Motor neuron (in vitro differentiated cells): ENCODE results near the gene ZFP57. TPM values are rescaled to one million over a fixed set of nuclear protein-coding genes. Genes with fewer than 3 reads are reported as not detected.

Experiments used
- ATAC-seq, 8 experiments: fragments of 200-7000 bp; cut with Tn5 transposase; replicated peaks in 6 of 8; 2 replicates each; pipeline ENCODE4 v1.8.0; 2021; ENCODE audit warnings: mild to moderate bottlenecking in 8 of 8, moderate library complexity in 8 of 8
- H3K27ac ChIP-seq, 2 donors: fragments of 250-450 bp; sonication (Bioruptor Pico); 2 replicates each; pipeline ENCODE4 v1.9.0; 2021; ENCODE audit warnings: antibody characterized with exemption in 2 of 2, mild to moderate bottlenecking in 2 of 2, moderate library complexity in 1 of 2
- H3K4me1 ChIP-seq, 2 donors: fragments of 250-450 bp; sonication (Bioruptor Pico); replicated peaks in 1 of 2; 2 replicates each; pipeline ENCODE4 v1.6.1; 2021; ENCODE audit warnings: antibody characterized with exemption in 2 of 2, mild to moderate bottlenecking in 2 of 2, moderate library complexity in 1 of 2
- H3K4me3 ChIP-seq, 5 donors: fragments of 250-450 bp; sonication (Bioruptor Pico); 2 replicates each; pipeline ENCODE4 v1.9.0; 2021; ENCODE audit warnings: antibody characterized with exemption in 5 of 5, mild to moderate bottlenecking in 5 of 5, moderate library complexity in 4 of 5
- WGBS, 10 experiments: fragments of 450-650 bp; shearing (Covaris generic); methylation state at CpG; one replicate each; pipeline ENCODE4 v1.0.0; 2022; 5-methylcytosine and 5-hydroxymethylcytosine counted together
- in situ Hi-C, 9 experiments: fragments of 400-800 bp; cut with MboI; loops; one replicate each; pipeline ENCODE4 v1.15.0; 2021; ENCODE audit warnings: low sequenced_read_pairs in 9 of 9, low pct_unique_long_range_greater_than_20kb in 2 of 9; ENCODE audit not compliant: unreplicated experiment in 9 of 9
- total RNA-seq, 8 experiments: library from RNA; unstranded; fragments of 300-600 nt; gene quantifications; 2 replicates each; pipeline versions ENCODE4 v1.2.3 to v1.2.4, GENCODE V29; 2022

Gene ZFP57
- total RNA-seq, 8 experiments from 2014 or later = 0.17 to 0.84 (median 0.19) TPM; not detected in 5

- in situ Hi-C loops = no loop called here
- 60 to 99% (median 84%) methylated on average over 1 to 9 of the region's 9 CpGs for WGBS, 10 experiments
- H3K4me3 ChIP-seq = no peak overlapping the region
- no peak overlapping the region for H3K27ac ChIP-seq
- peaks cover 3 to 5% of the 10 kb centered on the region in 2 donors for H3K4me1 ChIP-seq
- no peak for ATAC-seq
These were observed 43.7 kb downstream of the ZFP57 start for GRCh38 chr6:29637247-29637646.

GRCh38 chr6:29633534-29633905 lies 47.4 kb downstream of the ZFP57 start:
- Histone ChIP-seq H3K4me1 (peaks cover 13 to 22% of the 10 kb centered on the region in 2 donors), H3K4me3 (peak overlapping the region; percentile 48 to 80 (median 68)), H3K27ac (peak overlapping the region; percentile 77 to 85)
- 0 to 45% (median 13%) methylated on average over 1 to 8 of the region's 9 CpGs; no CpG with 5 or more reads in 5 of the 10 experiments for WGBS, 10 experiments
- peak in 6 of 8 experiments; percentile 5 to 38 (median 24) for ATAC-seq
- in situ Hi-C loops = no loop called here

DNA sequence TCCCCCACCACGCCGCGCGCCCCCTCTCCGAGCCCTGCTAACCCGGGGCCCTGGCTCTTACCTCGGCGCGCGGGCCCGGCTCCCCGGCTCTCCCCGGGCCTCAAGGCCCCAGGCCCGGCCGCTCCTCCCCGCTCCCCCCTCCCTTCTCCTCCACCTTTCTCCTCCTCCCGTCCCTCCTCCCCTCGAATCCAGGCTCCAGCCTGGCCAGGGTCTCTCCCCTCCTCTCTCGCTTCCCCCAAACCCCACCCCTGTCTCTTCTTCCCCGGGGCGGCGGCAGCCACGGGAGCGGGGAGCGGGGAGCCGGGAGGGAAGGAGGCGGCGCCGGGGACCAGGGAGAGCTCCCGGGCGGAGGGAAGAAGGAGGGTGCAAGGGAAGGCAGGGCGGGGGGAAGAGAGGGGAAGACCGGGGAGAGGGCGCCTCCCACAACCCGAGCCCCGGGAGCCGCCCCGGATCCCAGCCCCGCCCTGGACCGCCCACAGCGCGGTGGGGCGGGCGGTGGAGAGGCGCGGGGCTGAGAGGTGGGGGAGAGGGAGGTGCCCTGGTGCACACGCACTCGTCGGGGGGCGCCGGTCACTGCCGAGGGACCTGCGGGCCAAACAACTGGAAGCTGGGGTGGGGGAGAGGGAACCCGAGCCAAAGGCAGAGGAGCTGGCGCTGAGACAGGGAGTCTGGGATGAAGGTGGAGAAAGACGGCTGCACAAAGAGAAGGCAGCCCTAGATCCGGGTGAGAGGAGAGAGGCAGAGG lies 48.0 kb downstream of the ZFP57 start, which contains the start of gene GABBR1:
Gene GABBR1, minus strand, starts transcription at position 395 of the 745 bp plus-strand sequence. CDS start 798 bp downstream, outside the sequence.
- no CpG with 5 or more reads among the region's 57 CpGs for whole genome bisulfite sequencing, 10 experiments
- peak within 1 kb of the TSS; percentile 48 to 80 (median 68) for H3K4me3 ChIP-seq
- H3K4me1 ChIP-seq = peaks cover 13 to 22% of the 10 kb centered on the region in 2 donors
- ATAC-seq = peak; percentile 76 to 84 (median 78)
- peak within 1 kb of the TSS; percentile 77 to 85 for H3K27ac ChIP-seq
- in situ Hi-C loops = no loop called here

GRCh38 chr6:29631860-29632731 lies 48.9 kb downstream of the ZFP57 start:
- peak overlapping the region; percentile 77 to 85 for H3K27ac ChIP-seq
- H3K4me3 ChIP-seq = peak overlapping the region; percentile 48 to 80 (median 68)
- in situ Hi-C loops = no loop called here
- WGBS, 10 experiments = 0 to 28% (median 8%) methylated on average over 1 to 22 of the region's 53 CpGs; no CpG with 5 or more reads in 1 of the 10 experiments
- peak; percentile 6 to 53 (median 38) for ATAC-seq
- peaks cover 13 to 22% of the 10 kb centered on the region in 2 donors for H3K4me1 ChIP-seq

DNA sequence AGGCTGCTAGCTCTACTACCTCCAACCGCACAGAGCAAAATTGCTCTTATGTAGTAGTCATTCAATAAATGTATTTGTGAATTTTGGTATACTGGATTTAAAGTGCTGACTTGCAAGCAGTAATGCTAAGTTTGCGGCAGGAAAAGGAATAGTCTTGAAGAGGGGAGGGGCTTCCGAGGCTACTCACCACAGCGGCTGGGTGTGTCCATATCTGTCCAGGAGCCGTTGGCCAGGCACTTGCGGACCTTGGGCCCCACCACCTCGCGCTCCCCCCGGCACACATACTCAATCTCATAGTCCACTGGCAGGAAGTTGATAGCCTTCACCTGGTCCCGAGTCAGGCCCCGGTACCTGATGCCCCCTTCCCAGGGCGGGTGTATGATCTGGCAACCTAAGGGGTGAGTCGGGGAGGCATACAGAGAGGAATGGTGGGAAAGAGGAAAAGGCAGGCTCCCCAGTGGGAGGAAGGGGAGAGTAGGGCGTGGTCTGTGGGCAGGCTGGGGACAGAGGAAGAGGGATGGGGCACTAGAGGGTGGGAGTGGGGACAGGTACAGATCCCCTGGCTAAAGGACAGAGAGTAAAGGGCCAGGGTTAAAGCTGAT lies 49.6 kb downstream of the ZFP57 start:
- H3K27ac ChIP-seq = no peak overlapping the region
- H3K4me3 ChIP-seq = peak overlapping the region; percentile 48 to 80 (median 68)
- ATAC-seq = peak in 1 of 8 experiments; percentile 1
- 20 to 100% (median 57%) methylated on average over 1 to 6 of the region's 14 CpGs; no CpG with 5 or more reads in 1 of the 10 experiments for WGBS, 10 experiments
- peaks cover 13 to 22% of the 10 kb centered on the region in 2 donors for H3K4me1 ChIP-seq
- in situ Hi-C loops = no loop called here

DNA sequence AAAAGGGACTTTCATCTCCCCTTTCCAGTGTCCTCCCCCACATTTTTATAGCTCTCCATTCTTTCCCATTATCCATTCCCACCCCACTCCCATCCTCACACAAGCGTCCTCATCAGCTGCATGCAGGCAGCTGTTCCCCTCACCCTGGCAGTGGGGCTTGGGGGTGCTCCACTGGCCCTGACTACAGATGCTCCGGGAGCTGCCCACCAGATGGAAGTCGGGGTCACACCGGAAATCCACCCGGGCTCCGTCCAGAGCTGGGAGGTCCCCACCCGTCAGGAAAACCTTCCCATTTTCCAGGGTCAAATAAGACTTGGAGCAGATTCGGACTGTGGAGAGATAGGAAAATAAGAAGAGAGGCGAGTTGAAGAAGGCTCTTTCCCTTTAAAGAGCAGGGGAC lies 50.6 kb downstream of the ZFP57 start:
- Histone ChIP-seq H3K4me3 (no peak overlapping the region), H3K4me1 (peaks cover 13 to 22% of the 10 kb centered on the region in 2 donors), H3K27ac (no peak overlapping the region)
- in situ Hi-C loops = no loop called here
- ATAC-seq = no peak
- 40 to 100% (median 80%) methylated on average over 1 to 4 of the region's 9 CpGs; no CpG with 5 or more reads in 3 of the 10 experiments for WGBS, 10 experiments

- WGBS, 10 experiments = 53 to 88% (median 79%) methylated on average over 1 to 2 of the region's 2 CpGs; no CpG with 5 or more reads in 1 of the 10 experiments
- Histone ChIP-seq H3K27ac (no peak overlapping the region), H3K4me3 (peak overlapping the region in 1 of 5 donors; percentile 36), H3K4me1 (peaks cover 17 to 22% of the 10 kb centered on the region in 2 donors)
- no peak for ATAC-seq
- in situ Hi-C loops = no loop called here
These were observed 51.4 kb downstream of the ZFP57 start for GRCh38 chr6:29629571-29629970.

DNA sequence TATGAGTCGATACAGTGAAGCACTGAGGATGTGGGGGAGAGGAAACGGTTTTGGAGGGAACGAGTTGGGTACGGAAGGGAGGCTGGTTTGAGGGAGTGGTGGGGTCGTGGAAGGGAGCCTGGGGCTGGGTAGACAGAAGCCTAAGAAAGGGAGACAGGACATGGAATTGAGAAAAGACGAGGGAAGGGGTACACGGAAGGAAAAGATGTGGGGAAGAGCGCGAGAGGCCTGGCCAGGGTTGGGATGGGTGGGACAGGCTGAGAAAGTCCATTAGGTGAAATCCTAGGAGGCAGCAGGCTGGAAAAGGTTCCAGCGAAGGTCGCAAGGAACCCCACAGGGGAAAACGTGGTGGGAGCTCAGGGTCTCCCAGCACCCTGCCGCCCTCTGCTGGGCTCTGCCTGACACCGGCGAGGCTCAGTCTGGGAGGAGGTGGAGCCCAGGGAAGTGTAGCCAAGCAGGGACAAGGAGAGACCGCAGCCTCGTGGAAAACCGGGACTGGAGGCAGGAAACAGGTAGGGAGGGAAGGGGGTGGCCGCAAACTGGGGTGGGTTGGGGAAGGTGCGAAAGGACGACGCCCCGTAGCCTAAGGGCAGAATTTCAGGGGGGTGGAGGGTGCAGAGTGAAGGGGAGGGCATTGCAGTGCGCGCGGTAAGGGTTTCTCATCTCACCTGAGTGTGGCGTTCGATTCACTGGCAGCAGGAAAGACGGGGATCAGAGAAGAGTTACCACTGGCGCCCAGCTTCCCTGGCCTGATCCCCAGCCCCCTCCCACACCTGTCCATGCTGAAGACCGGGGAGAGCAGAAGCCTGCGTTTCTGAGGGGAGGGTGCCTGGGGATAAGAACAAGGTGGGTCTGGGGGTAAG lies 52.3 kb downstream of the ZFP57 start:
- WGBS, 10 experiments = 0 to 80% (median 0%) methylated on average over 1 to 2 of the region's 32 CpGs; no CpG with 5 or more reads in 3 of the 10 experiments
- Histone ChIP-seq H3K4me3 (peak overlapping the region; percentile 28 to 48 (median 38)), H3K27ac (peak overlapping the region; percentile 26 to 28), H3K4me1 (peaks cover 17 to 18% of the 10 kb centered on the region in 2 donors)
- in situ Hi-C loops = no loop called here
- peak; percentile 46 to 69 (median 54) for ATAC-seq

DNA sequence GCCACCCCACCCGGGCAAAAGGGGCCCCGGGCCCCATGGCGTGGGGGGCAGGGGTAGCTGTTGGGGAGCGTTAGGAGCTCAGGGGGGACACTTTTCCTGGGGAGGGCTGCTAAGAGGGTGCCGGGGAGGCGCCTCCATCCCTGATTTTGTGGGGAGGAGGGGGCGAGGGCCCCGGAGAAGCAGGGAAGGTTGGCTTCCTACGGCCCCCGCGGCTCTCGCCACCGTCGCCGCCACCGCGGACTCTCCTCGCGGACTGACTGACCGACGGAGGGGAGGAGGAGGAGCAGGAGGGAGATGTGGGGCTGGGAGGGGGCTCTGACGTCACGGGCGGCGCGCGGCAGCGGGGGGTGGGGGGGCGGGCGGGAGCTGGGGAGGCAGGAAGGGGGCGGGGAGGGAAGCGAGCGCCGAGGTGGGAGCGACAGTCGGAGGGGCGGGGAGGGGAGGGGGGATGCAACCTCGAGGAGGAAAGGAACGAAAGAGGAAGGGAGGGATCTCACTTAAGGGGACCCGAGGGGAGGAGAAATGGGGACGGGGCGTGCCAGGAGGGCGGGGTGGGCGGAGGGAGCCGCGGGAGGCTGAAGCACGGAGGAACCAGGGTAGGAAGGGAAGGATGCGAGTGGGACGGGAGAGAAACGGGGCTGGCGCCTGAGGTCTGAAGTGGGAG lies 53.1 kb downstream of the ZFP57 start:
- in situ Hi-C loops = no loop called here
- peak overlapping the region; percentile 28 to 48 (median 38) for H3K4me3 ChIP-seq
- H3K27ac ChIP-seq = peak overlapping the region; percentile 28 to 35
- H3K4me1 ChIP-seq = peaks cover 17 to 18% of the 10 kb centered on the region in 2 donors
- WGBS, 10 experiments = no CpG with 5 or more reads among the region's 51 CpGs
- ATAC-seq = peak; percentile 19 to 29 (median 24)

- ATAC-seq = peak in 2 of 8 experiments; percentile 1 to 2
- H3K4me1 ChIP-seq = peaks cover 17 to 18% of the 10 kb centered on the region in 2 donors
- 71% methylated on average over 1 of the region's 31 CpGs; no CpG with 5 or more reads in 9 of the 10 experiments for WGBS, 10 experiments
- in situ Hi-C loops = no loop called here
- peak overlapping the region; percentile 28 to 48 (median 38) for H3K4me3 ChIP-seq
- peak overlapping the region; percentile 17 to 35 for H3K27ac ChIP-seq
These were observed 53.8 kb downstream of the ZFP57 start for GRCh38 chr6:29626948-29627754.
